Urinary bladder (tissue), 4 donors: ENCODE results near the gene OR6C70. TPM values are rescaled to one million over a fixed set of nuclear protein-coding genes. Genes with fewer than 3 reads are reported as not detected.
"Not testable (repeated sequence)": the region's sequence is repeated elsewhere in the genome, so short reads cannot be mapped to it uniquely, and the experiment has no call there.

Experiments used
- DNase-seq: peaks from one replicate; pipeline ENCODE4 v3.0.0-alpha.2; 2015; ENCODE audit errors: extremely low spot score
- H3K27ac ChIP-seq: one replicate; pipeline ENCODE4 v1.5.1; 2013; ENCODE audit warnings: low read depth, mild to moderate bottlenecking, moderate library complexity
- H3K36me3 ChIP-seq: one replicate; pipeline ENCODE4 v1.6.1; 2013; ENCODE audit warnings: mild to moderate bottlenecking, moderate library complexity; ENCODE audit not compliant: insufficient read depth
- H3K4me1 ChIP-seq: one replicate; pipeline ENCODE4 v1.6.1; 2013; ENCODE audit warnings: mild to moderate bottlenecking, moderate library complexity; ENCODE audit not compliant: insufficient read depth
- H3K4me3 ChIP-seq: one replicate; pipeline ENCODE4 v1.5.1; 2013; ENCODE audit warnings: low read depth, low read length
- WGBS: extraction: QIAGEN DNeasy Blood & Tissue Kit; methylation state at CpG from one replicate; pipeline ENCODE4 v1.1.7; 2013; 5-methylcytosine and 5-hydroxymethylcytosine counted together
- polyA plus RNA-seq: library from polyadenylated mRNA; stranded (reverse); fragments of 200-250 nt; gene quantifications from one replicate; pipeline ENCODE4 v1.2.3, GENCODE V29; 2013
- total RNA-seq: library from RNA; depleted of rRNA; stranded (reverse); fragments of >200 nt; gene quantifications from one replicate; pipeline ENCODE4 v1.2.3, GENCODE V29; 2014
- donor health status: healthy with polysubstance abuse.
- donor health status: healthy.

The OR6C70 gene
- total and polyA plus RNA-seq, 2 donors: not detected

GRCh38 chr12:55448825-55449224 lies 21.1 kb downstream of the OR6C70 start:
- no peak overlapping the region for H3K27ac ChIP-seq
- H3K36me3 ChIP-seq: no peaks in the 10 kb centered on the region
- no peak overlapping the region for H3K4me3 ChIP-seq
- H3K4me1 ChIP-seq: no peaks in the 10 kb centered on the region
- no peak for DNase-seq

- Histone ChIP-seq H3K4me1 (no peaks in the 10 kb centered on the region), H3K4me3 (no peak overlapping the region), H3K27ac (no peak overlapping the region), H3K36me3 (no peaks in the 10 kb centered on the region)
- 78% methylated on average over 5 of the region's 5 CpGs for WGBS
- no peak for DNase-seq
These were observed 23.6 kb downstream of the OR6C70 start for GRCh38 chr12:55446326-55446725.

- Histone ChIP-seq H3K4me3 (no peak overlapping the region), H3K4me1 (no peaks in the 10 kb centered on the region), H3K27ac (no peak overlapping the region), H3K36me3 (no peaks in the 10 kb centered on the region)
- WGBS: 94% methylated on average over 1 of the region's 1 CpG
- DNase-seq: no peak
These were observed 24.6 kb downstream of the OR6C70 start for GRCh38 chr12:55445357-55445756.

- no peaks in the 10 kb centered on the region for H3K4me1 ChIP-seq
- WGBS: 58% methylated on average over 2 of the region's 2 CpGs
- DNase-seq: no peak
- H3K36me3 ChIP-seq: no peaks in the 10 kb centered on the region
- H3K4me3 ChIP-seq: no peak within 1 kb of the TSS
- H3K27ac ChIP-seq: no peak within 1 kb of the TSS
These were observed 26.2 kb downstream of the OR6C70 start, which contains the start of gene OR6C2 for GRCh38 chr12:55443776-55444175. OR6C2 (plus strand) TSS chr12:55444076; CDS start chr12:55452214, 8,138 bp downstream.

GRCh38 chr12:55441233-55441632 lies 28.7 kb downstream of the OR6C70 start:
- 67% methylated on average over 5 of the region's 5 CpGs for WGBS
- H3K36me3 ChIP-seq, H3K27ac ChIP-seq, H3K4me3 ChIP-seq, H3K4me1 ChIP-seq, DNase-seq: not testable (repeated sequence)

- Histone ChIP-seq H3K4me3 (no peak overlapping the region), H3K27ac (no peak overlapping the region), H3K36me3 (no peaks in the 10 kb centered on the region), H3K4me1 (no peaks in the 10 kb centered on the region)
- WGBS: 17% methylated on average over 1 of the region's 1 CpG
- no peak for DNase-seq
These were observed 41.4 kb downstream of the OR6C70 start for GRCh38 chr12:55428331-55429243.

GRCh38 chr12:55425954-55426353 lies 44.0 kb downstream of the OR6C70 start, which contains the start of gene OR6C76:
OR6C76 (plus strand) TSS chr12:55426254; CDS start chr12:55426254, 0 bp downstream.
- no peak within 1 kb of the TSS for H3K27ac ChIP-seq
- WGBS: 87% methylated on average over 4 of the region's 4 CpGs
- H3K36me3 ChIP-seq: no peaks in the 10 kb centered on the region
- H3K4me3 ChIP-seq: no peak within 1 kb of the TSS
- DNase-seq: no peak
- no peaks in the 10 kb centered on the region for H3K4me1 ChIP-seq

- Histone ChIP-seq H3K27ac (no peak overlapping the region), H3K4me3 (no peak overlapping the region), H3K4me1 (no peaks in the 10 kb centered on the region), H3K36me3 (no peaks in the 10 kb centered on the region)
- WGBS: 90% methylated on average over 2 of the region's 2 CpGs
- DNase-seq: no peak
These were observed 49.5 kb downstream of the OR6C70 start for GRCh38 chr12:55420307-55420962.

Other genes with a start within 250 kb of the OR6C70 start
- not detected for gene OR10A7, start 249.1 kb downstream of the OR6C70 start, total RNA-seq
- gene OR10A7, start 249.1 kb downstream of the OR6C70 start, polyA plus RNA-seq: not detected
- gene OR6C74, start 225.5 kb downstream of the OR6C70 start, total RNA-seq: not detected
- gene OR6C74, start 225.5 kb downstream of the OR6C70 start, polyA plus RNA-seq: not detected
- gene OR6C6, start 173.6 kb downstream of the OR6C70 start, total RNA-seq: not detected
- gene OR6C6, start 173.6 kb downstream of the OR6C70 start, polyA plus RNA-seq: not detected
- gene OR6C1, start 155.8 kb downstream of the OR6C70 start, total RNA-seq: not detected
- not detected for gene OR6C1, start 155.8 kb downstream of the OR6C70 start, polyA plus RNA-seq
- gene OR6C3, start 139.4 kb downstream of the OR6C70 start, total RNA-seq: not detected
- gene OR6C3, start 139.4 kb downstream of the OR6C70 start, polyA plus RNA-seq: not detected
- not detected for gene OR6C75, start 107.2 kb downstream of the OR6C70 start, total RNA-seq
- not detected for gene OR6C75, start 107.2 kb downstream of the OR6C70 start, polyA plus RNA-seq
- gene OR6C65, start 69.6 kb downstream of the OR6C70 start, total RNA-seq: not detected
- not detected for gene OR6C65, start 69.6 kb downstream of the OR6C70 start, polyA plus RNA-seq
- not detected for gene OR6C76, start 43.9 kb downstream of the OR6C70 start, total RNA-seq
- gene OR6C76, start 43.9 kb downstream of the OR6C70 start, polyA plus RNA-seq: not detected
- gene OR6C2, start 26.1 kb downstream of the OR6C70 start, total RNA-seq: 0.42 TPM
- not detected for gene OR6C2, start 26.1 kb downstream of the OR6C70 start, polyA plus RNA-seq
- gene OR6C68, start 22.2 kb upstream of the OR6C70 start, total RNA-seq: not detected
- not detected for gene OR6C68, start 22.2 kb upstream of the OR6C70 start, polyA plus RNA-seq
- not detected for gene OR6C4, start 79.5 kb upstream of the OR6C70 start, total RNA-seq
- not detected for gene OR6C4, start 79.5 kb upstream of the OR6C70 start, polyA plus RNA-seq
- gene OR2AP1, start 102.3 kb upstream of the OR6C70 start, total RNA-seq: not detected
- not detected for gene OR2AP1, start 102.3 kb upstream of the OR6C70 start, polyA plus RNA-seq
- gene OR10P1, start 166.8 kb upstream of the OR6C70 start, total RNA-seq: not detected
- not detected for gene OR10P1, start 166.8 kb upstream of the OR6C70 start, polyA plus RNA-seq
- gene ITGA7, start 237.8 kb upstream of the OR6C70 start, total RNA-seq: 36.0 TPM
- gene ITGA7, start 237.8 kb upstream of the OR6C70 start, polyA plus RNA-seq: 87.5 TPM
- gene BLOC1S1, start 245.9 kb upstream of the OR6C70 start, total RNA-seq: 48.4 TPM
- 237 TPM for gene BLOC1S1, start 245.9 kb upstream of the OR6C70 start, polyA plus RNA-seq